ENCODE measurements around the gene QRFP.

Gene QRFP

DNA sequence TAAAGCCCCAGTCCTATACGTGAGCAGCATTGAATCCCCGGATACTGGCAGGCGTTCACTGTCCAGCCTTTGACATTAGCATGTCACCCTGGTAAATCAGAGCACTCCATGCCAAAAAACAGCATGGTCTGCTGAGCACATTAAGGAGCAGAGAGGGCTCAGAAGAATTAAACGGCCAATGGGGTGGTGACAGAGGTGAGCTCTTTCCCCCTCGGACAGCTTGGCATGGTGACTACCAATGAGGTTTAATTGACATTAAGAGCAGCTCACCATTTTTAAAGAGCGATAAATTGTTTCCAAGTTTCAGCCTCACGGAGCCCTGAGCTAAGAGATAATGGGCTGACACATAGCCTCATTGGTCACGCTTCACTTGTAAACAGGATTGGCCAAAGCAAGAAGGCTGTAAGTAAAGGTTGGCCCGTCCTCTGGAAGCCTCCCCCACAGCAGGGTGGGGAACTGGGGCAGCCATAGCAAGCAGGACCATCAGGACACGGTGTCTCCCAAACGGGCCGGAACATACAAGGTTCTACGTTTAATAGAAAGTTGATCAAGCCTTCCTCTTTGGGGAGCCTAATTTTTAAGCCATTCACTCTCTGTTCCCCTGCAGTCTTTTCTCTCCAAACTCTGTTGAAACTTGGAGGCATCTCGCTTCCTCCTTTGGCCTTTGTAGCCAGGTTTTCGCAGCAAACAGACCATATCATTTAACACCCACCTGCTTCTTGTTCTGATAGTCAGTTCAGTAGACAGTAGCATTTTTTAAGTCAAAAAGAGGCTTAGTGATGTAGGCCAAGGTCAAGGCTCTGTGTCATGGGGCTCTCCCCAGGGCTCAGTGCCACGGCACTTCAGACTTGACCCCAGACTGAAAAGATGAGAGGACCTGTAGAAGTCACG is 25.9 kb downstream of the QRFP start:
- no peak overlapping the region for H3K9ac ChIP-seq (ENCODE audit: low read depth in 1 of 2, low read length in 2 of 2)
- peaks cover 20% of the 10 kb centered on the region in 2 donors for H3K4me1 ChIP-seq (ENCODE audit: control insufficient read depth in 2 of 2, insufficient read depth in 2 of 2, low read length in 2 of 2)
- H3K27ac ChIP-seq (ENCODE audit: low read depth in 2 of 2, low read length in 2 of 2) = no peak overlapping the region

DNA sequence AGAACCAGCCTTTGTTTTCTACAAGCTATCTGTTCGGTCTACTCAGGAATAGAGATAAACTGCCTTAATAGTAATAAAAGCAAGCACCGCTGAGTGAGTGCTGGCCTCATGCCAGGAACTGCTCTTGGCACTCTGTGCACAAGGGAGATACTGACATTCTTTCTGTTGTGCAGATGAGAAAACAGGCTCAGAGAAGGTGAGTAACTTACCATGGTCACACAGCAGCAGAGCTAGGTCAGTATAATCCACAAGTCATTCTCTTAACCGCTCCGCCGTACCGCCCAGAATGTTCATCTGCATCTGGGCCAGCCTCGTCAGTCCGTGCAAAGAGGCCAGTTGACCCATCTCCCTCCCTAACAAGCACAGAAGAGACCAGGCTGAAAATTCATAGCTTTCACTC is 27.4 kb downstream of the QRFP start:
- H3K27ac ChIP-seq (ENCODE audit: low read depth in 2 of 2, low read length in 2 of 2) = no peak overlapping the region

More for the DNA sequence above, 25.9 kb downstream of the QRFP start:
- Histone ChIP-seq H3K9me3 (ENCODE audit: control insufficient read depth in 2 of 2, low read length in 2 of 2) (no peaks in the 10 kb centered on the region), H3K4me3 (ENCODE audit: low read length in 2 of 2) (no peak overlapping the region), H3K27me3 (ENCODE audit: control insufficient read depth in 2 of 2, insufficient read depth in 2 of 2, low read length in 2 of 2) (no peaks in the 10 kb centered on the region), H3K36me3 (ENCODE audit: control insufficient read depth in 2 of 2, insufficient read depth in 2 of 2, low read length in 2 of 2) (peaks cover 46 to 57% of the 10 kb centered on the region in 2 donors)

DNA sequence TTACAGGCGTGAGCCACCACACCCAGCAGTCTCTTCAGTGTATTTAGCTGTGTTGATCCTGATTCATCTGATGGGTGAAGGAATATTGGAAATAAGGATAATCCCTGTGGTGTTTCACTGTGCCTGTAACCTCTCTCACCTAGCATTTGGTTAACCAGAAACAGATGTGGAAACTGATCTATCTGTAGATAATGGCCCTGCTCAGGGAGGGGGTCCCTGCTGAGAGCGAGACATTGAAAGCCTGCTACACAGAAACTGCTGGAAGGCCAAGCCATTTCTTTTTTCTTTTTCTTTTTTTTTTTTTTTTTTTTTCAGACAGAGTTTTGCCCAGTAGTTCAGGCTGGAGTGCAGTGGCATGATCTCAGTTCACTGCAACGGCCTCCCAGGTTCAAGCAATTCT is 28.4 kb downstream of the QRFP start:
- Histone ChIP-seq H3K4me3 (ENCODE audit: low read length in 2 of 2) (no peak overlapping the region), H3K36me3 (ENCODE audit: control insufficient read depth in 2 of 2, insufficient read depth in 2 of 2, low read length in 2 of 2) (peaks cover 31 to 47% of the 10 kb centered on the region in 2 donors), H3K27me3 (ENCODE audit: control insufficient read depth in 2 of 2, insufficient read depth in 2 of 2, low read length in 2 of 2) (no peaks in the 10 kb centered on the region), H3K27ac (ENCODE audit: low read depth in 2 of 2, low read length in 2 of 2) (no peak overlapping the region), H3K4me1 (ENCODE audit: control insufficient read depth in 2 of 2, insufficient read depth in 2 of 2, low read length in 2 of 2) (peaks cover 11 to 18% of the 10 kb centered on the region in 2 donors), H3K9ac (ENCODE audit: low read depth in 1 of 2, low read length in 2 of 2) (no peak overlapping the region), H3K9me3 (ENCODE audit: control insufficient read depth in 2 of 2, low read length in 2 of 2) (no peaks in the 10 kb centered on the region)

More for the DNA sequence above, 27.4 kb downstream of the QRFP start:
- H3K27me3 ChIP-seq (ENCODE audit: control insufficient read depth in 2 of 2, insufficient read depth in 2 of 2, low read length in 2 of 2) = no peaks in the 10 kb centered on the region
- H3K4me1 ChIP-seq (ENCODE audit: control insufficient read depth in 2 of 2, insufficient read depth in 2 of 2, low read length in 2 of 2) = peaks cover 20% of the 10 kb centered on the region in 2 donors
- H3K9me3 ChIP-seq (ENCODE audit: control insufficient read depth in 2 of 2, low read length in 2 of 2) = no peaks in the 10 kb centered on the region
- H3K4me3 ChIP-seq (ENCODE audit: low read length in 2 of 2) = no peak overlapping the region
- peaks cover 38 to 54% of the 10 kb centered on the region in 2 donors for H3K36me3 ChIP-seq (ENCODE audit: control insufficient read depth in 2 of 2, insufficient read depth in 2 of 2, low read length in 2 of 2)
- no peak overlapping the region for H3K9ac ChIP-seq (ENCODE audit: low read depth in 1 of 2, low read length in 2 of 2)

DNA sequence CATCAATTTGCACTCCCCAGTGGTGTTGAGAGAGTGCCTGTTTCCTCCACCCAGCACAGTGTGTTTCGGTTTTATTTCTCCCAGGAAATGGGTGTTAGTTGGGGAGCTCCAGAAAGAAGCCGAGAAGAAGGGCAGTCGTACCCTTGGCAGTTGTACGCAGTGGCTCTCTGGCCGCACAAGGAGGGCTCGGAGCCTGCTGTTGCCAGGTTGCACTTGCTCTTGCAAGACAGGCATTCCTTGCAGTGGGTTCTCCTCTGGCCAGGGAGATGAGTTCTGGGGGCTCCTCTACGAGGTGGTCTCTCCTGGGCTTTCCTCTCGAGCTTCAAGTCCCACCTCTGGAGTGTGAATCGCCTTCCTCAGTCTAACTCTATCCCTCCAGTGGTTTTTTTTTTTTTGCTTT is 29.1 kb downstream of the QRFP start:
- Histone ChIP-seq H3K9me3 (ENCODE audit: control insufficient read depth in 2 of 2, low read length in 2 of 2) (no peaks in the 10 kb centered on the region), H3K27me3 (ENCODE audit: control insufficient read depth in 2 of 2, insufficient read depth in 2 of 2, low read length in 2 of 2) (no peaks in the 10 kb centered on the region), H3K4me1 (ENCODE audit: control insufficient read depth in 2 of 2, insufficient read depth in 2 of 2, low read length in 2 of 2) (peaks cover 4 to 12% of the 10 kb centered on the region in 2 donors), H3K27ac (ENCODE audit: low read depth in 2 of 2, low read length in 2 of 2) (no peak overlapping the region), H3K36me3 (ENCODE audit: control insufficient read depth in 2 of 2, insufficient read depth in 2 of 2, low read length in 2 of 2) (peaks cover 29 to 45% of the 10 kb centered on the region in 2 donors), H3K4me3 (ENCODE audit: low read length in 2 of 2) (no peak overlapping the region), H3K9ac (ENCODE audit: low read depth in 1 of 2, low read length in 2 of 2) (no peak overlapping the region)

DNA sequence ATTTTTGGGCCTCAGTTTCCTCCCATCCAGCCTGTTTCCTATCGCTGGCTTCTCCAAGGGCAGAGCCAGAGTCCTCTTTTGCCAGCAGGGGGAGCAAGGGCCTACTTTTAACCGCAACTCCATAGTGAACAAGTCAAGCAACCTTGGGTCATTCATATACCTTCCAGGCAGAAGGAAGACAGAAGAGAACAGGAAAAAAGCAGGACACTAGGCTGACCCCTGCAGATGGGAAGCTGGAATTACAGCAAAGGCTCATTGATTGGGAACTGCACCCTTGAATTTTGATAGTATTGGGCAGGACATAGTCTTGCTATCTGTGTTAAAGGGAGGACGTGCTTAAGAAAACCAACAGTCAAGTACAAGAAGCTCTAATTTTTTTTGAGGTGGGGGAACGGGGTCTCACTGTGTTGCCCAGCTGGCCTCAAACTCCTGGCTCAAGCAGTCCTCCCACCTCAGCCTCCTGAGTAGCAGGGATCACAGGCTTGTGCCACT is 30.1 kb downstream of the QRFP start:
- no peaks in the 10 kb centered on the region for H3K27me3 ChIP-seq (ENCODE audit: control insufficient read depth in 2 of 2, insufficient read depth in 2 of 2, low read length in 2 of 2)
- peaks cover 27 to 40% of the 10 kb centered on the region in 2 donors for H3K36me3 ChIP-seq (ENCODE audit: control insufficient read depth in 2 of 2, insufficient read depth in 2 of 2, low read length in 2 of 2)
- H3K9ac ChIP-seq (ENCODE audit: low read depth in 1 of 2, low read length in 2 of 2) = no peak overlapping the region
- no peak overlapping the region for H3K4me3 ChIP-seq (ENCODE audit: low read length in 2 of 2)
- no peak overlapping the region for H3K27ac ChIP-seq (ENCODE audit: low read depth in 2 of 2, low read length in 2 of 2)
- H3K9me3 ChIP-seq (ENCODE audit: control insufficient read depth in 2 of 2, low read length in 2 of 2) = no peaks in the 10 kb centered on the region
- H3K4me1 ChIP-seq (ENCODE audit: control insufficient read depth in 2 of 2, insufficient read depth in 2 of 2, low read length in 2 of 2) = peaks cover 0 to 7% of the 10 kb centered on the region in 2 donors

DNA sequence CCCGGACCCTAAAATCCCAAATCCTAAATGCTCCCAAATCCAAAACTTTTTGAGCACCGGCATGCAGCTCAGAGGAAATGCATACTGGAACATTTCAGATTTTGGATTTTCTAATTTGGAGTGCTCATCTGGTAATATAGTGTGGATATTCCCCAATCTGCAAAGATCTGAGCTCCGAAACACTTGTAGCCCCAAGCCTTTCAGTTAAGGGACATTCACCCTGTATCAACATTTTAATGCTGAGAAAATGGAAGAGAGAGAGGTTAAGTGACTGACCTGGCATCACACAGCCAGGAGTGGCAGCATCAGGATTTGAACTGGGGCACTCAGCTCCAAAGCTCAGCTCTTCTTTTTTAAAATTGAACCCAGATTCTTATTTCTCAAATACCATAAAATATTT is 30.7 kb downstream of the QRFP start:
- peaks cover 0 to 7% of the 10 kb centered on the region in 2 donors for H3K4me1 ChIP-seq (ENCODE audit: control insufficient read depth in 2 of 2, insufficient read depth in 2 of 2, low read length in 2 of 2)
- H3K9me3 ChIP-seq (ENCODE audit: control insufficient read depth in 2 of 2, low read length in 2 of 2) = no peaks in the 10 kb centered on the region
- no peak overlapping the region for H3K4me3 ChIP-seq (ENCODE audit: low read length in 2 of 2)
- H3K27ac ChIP-seq (ENCODE audit: low read depth in 2 of 2, low read length in 2 of 2) = no peak overlapping the region
- H3K9ac ChIP-seq (ENCODE audit: low read depth in 1 of 2, low read length in 2 of 2) = no peak overlapping the region
- peaks cover 22 to 36% of the 10 kb centered on the region in 2 donors for H3K36me3 ChIP-seq (ENCODE audit: control insufficient read depth in 2 of 2, insufficient read depth in 2 of 2, low read length in 2 of 2)
- no peaks in the 10 kb centered on the region for H3K27me3 ChIP-seq (ENCODE audit: control insufficient read depth in 2 of 2, insufficient read depth in 2 of 2, low read length in 2 of 2)

DNA sequence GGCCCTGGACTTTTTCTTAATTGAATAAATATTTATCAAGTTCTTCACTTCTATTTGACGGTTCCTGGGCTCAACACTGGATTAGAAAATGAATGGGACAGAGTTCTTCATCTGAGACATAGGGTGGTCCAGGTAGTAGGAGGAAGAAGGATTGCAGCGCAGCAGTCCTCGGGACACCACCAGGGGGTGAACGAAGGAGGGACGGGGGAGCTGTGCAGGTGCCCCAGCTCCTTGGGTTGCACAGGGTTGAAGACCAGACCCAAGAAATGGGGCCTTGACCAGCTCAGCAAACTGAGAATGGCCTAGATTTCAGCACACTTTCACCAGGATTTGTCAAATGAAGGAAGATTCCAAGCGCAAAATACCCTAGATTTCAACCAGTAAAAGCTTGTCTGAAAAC is 32.1 kb downstream of the QRFP start:
- Histone ChIP-seq H3K27me3 (ENCODE audit: control insufficient read depth in 2 of 2, insufficient read depth in 2 of 2, low read length in 2 of 2) (no peaks in the 10 kb centered on the region), H3K27ac (ENCODE audit: low read depth in 2 of 2, low read length in 2 of 2) (no peak overlapping the region), H3K4me1 (ENCODE audit: control insufficient read depth in 2 of 2, insufficient read depth in 2 of 2, low read length in 2 of 2) (peaks cover 0 to 7% of the 10 kb centered on the region in 2 donors), H3K9ac (ENCODE audit: low read depth in 1 of 2, low read length in 2 of 2) (no peak overlapping the region), H3K36me3 (ENCODE audit: control insufficient read depth in 2 of 2, insufficient read depth in 2 of 2, low read length in 2 of 2) (peaks cover 30 to 36% of the 10 kb centered on the region in 2 donors), H3K4me3 (ENCODE audit: low read length in 2 of 2) (no peak overlapping the region), H3K9me3 (ENCODE audit: control insufficient read depth in 2 of 2, low read length in 2 of 2) (no peaks in the 10 kb centered on the region)

DNA sequence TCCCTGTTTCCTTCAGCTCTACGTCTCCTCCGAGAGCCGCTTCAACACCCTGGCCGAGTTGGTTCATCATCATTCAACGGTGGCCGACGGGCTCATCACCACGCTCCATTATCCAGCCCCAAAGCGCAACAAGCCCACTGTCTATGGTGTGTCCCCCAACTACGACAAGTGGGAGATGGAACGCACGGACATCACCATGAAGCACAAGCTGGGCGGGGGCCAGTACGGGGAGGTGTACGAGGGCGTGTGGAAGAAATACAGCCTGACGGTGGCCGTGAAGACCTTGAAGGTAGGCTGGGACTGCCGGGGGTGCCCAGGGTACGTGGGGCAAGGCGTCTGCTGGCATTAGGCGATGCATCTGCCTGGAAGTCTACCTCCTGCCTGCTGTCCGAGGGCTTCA is 33.9 kb downstream of the QRFP start:
- peaks cover 0 to 3% of the 10 kb centered on the region in 2 donors for H3K4me1 ChIP-seq (ENCODE audit: control insufficient read depth in 2 of 2, insufficient read depth in 2 of 2, low read length in 2 of 2)
- H3K36me3 ChIP-seq (ENCODE audit: control insufficient read depth in 2 of 2, insufficient read depth in 2 of 2, low read length in 2 of 2) = peaks cover 36 to 38% of the 10 kb centered on the region in 2 donors
- no peak overlapping the region for H3K9ac ChIP-seq (ENCODE audit: low read depth in 1 of 2, low read length in 2 of 2)

DNA sequence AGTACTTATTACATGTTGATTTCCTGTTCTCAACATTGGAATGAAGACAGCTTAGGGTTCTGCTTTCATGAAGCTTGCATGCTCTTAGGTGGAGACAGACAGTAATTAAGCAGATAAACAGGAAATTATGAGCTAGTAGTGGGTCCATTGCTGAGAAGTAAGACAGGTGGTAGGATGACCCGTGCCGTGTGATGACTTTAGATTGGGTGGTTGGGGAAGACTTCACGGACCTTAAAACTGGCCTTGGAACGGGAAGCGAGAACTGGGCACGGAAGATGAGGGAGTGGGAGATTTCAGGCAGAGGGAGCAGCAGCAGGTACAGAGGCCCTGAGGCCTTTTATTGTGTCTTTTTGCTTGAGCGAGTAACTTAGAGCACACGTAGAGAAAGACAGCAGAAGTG is 34.4 kb downstream of the QRFP start:
- Histone ChIP-seq H3K36me3 (ENCODE audit: control insufficient read depth in 2 of 2, insufficient read depth in 2 of 2, low read length in 2 of 2) (peaks cover 36 to 42% of the 10 kb centered on the region in 2 donors), H3K27ac (ENCODE audit: low read depth in 2 of 2, low read length in 2 of 2) (no peak overlapping the region)

More for the DNA sequence above, 33.9 kb downstream of the QRFP start:
- no peaks in the 10 kb centered on the region for H3K9me3 ChIP-seq (ENCODE audit: control insufficient read depth in 2 of 2, low read length in 2 of 2)
- no peak overlapping the region for H3K4me3 ChIP-seq (ENCODE audit: low read length in 2 of 2)
- no peak overlapping the region for H3K27ac ChIP-seq (ENCODE audit: low read depth in 2 of 2, low read length in 2 of 2)
- no peaks in the 10 kb centered on the region for H3K27me3 ChIP-seq (ENCODE audit: control insufficient read depth in 2 of 2, insufficient read depth in 2 of 2, low read length in 2 of 2)

DNA sequence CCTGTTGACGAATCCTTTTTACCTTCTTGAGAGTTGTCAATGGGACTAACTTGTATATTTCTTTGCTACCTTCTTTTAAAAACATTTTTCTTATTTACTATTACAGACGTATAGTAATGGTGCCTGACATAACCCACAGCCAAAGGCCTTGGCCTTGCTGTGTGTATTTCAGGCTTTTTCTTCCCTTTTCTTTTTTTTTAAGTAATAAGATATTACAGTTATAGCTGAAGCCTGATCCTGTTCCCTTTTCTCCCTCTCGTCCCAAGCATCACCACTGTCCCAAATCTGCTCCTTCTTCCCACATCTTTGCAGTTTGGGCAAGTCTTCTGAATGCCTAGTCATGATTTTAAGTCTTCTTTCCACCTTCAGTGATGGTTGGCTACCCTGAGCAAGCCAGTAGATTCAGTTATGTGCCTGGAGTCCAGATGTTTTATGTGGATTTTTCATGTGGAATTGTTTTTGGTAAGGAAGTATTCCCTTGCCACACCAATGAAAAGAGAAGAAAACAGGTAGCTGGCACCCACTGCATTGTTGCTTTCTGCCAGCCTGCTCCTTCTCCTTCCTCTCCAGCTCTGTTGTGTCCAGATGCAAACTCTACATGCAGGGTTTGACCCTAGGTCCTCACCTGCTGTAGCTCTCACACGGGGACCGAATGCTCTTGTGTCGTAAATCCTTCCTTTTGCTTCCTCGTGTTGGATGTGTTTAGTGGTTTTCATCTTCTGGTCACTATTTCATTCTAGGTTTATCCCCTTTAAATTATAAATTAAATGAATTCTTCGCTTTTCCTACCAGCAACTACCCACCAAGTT is 35.0 kb downstream of the QRFP start:
- no peaks in the 10 kb centered on the region for H3K9me3 ChIP-seq (ENCODE audit: control insufficient read depth in 2 of 2, low read length in 2 of 2)
- no peaks in the 10 kb centered on the region for H3K27me3 ChIP-seq (ENCODE audit: control insufficient read depth in 2 of 2, insufficient read depth in 2 of 2, low read length in 2 of 2)
- H3K27ac ChIP-seq (ENCODE audit: low read depth in 2 of 2, low read length in 2 of 2) = no peak overlapping the region
- H3K9ac ChIP-seq (ENCODE audit: low read depth in 1 of 2, low read length in 2 of 2) = no peak overlapping the region
- H3K4me1 ChIP-seq (ENCODE audit: control insufficient read depth in 2 of 2, insufficient read depth in 2 of 2, low read length in 2 of 2) = peaks cover 0 to 3% of the 10 kb centered on the region in 2 donors
- H3K4me3 ChIP-seq (ENCODE audit: low read length in 2 of 2) = no peak overlapping the region
- H3K36me3 ChIP-seq (ENCODE audit: control insufficient read depth in 2 of 2, insufficient read depth in 2 of 2, low read length in 2 of 2) = peaks cover 37 to 46% of the 10 kb centered on the region in 2 donors

More for the DNA sequence above, 34.4 kb downstream of the QRFP start:
- Histone ChIP-seq H3K27me3 (ENCODE audit: control insufficient read depth in 2 of 2, insufficient read depth in 2 of 2, low read length in 2 of 2) (no peaks in the 10 kb centered on the region), H3K4me1 (ENCODE audit: control insufficient read depth in 2 of 2, insufficient read depth in 2 of 2, low read length in 2 of 2) (peaks cover 0 to 3% of the 10 kb centered on the region in 2 donors), H3K9me3 (ENCODE audit: control insufficient read depth in 2 of 2, low read length in 2 of 2) (no peaks in the 10 kb centered on the region), H3K9ac (ENCODE audit: low read depth in 1 of 2, low read length in 2 of 2) (no peak overlapping the region), H3K4me3 (ENCODE audit: low read length in 2 of 2) (no peak overlapping the region)

Data from mucosa of rectum (tissue), 2 donors.